Measurements from ENCODE around the gene HRH1.

HRH1 gene

DNA sequence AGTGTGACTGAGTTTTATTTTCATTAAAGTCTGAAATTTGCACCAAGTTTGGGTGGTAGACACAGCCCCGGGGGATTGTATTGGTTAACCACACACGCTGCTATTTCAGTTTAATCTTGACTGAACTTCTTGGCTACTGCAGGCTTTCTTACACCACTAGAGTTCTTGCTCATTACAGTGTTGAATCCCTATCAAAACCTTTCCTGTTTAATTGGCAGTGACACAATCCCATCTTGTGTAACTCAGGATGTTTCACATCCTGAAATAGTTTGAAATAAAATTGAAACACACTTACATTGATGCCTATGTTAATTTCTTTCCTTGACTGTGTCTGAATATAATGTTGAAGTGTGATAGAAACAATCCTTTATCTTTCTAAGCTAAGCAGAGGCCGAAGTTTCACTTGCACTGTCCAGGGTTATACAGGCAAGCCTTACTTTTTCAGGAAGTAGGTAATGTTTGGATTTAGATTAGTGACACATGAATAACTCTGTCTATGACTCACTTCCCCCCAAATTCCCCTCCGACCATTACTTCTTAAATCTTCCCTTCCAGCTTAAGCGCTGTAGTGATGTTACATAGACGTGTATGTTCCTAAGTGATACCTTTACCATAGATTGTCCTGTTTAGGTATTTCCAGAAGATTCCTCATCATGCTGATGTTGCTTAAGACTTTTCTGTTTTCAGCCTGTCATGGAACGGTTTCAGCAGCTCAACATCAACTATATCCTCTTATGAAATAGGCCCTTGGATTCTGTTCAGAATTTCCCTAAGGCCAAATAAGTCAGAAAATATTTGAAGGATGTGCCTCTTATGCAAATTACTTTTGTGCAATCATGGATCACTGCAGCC lies 134.7 kb downstream of the HRH1 start:
- Histone ChIP-seq H3K4me3 (peak overlapping the region; percentile 49), H3K27ac (peak overlapping the region; percentile 69 to 82)
- TF ChIP-seq, protein P1, sequence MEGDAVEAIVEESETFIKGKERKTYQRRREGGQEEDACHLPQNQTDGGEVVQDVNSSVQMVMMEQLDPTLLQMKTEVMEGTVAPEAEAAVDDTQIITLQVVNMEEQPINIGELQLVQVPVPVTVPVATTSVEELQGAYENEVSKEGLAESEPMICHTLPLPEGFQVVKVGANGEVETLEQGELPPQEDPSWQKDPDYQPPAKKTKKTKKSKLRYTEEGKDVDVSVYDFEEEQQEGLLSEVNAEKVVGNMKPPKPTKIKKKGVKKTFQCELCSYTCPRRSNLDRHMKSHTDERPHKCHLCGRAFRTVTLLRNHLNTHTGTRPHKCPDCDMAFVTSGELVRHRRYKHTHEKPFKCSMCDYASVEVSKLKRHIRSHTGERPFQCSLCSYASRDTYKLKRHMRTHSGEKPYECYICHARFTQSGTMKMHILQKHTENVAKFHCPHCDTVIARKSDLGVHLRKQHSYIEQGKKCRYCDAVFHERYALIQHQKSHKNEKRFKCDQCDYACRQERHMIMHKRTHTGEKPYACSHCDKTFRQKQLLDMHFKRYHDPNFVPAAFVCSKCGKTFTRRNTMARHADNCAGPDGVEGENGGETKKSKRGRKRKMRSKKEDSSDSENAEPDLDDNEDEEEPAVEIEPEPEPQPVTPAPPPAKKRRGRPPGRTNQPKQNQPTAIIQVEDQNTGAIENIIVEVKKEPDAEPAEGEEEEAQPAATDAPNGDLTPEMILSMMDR (IDR thresholded peaks at IDR 0.05), result no peak
- DNase-seq (ENCODE audit: low spot score), result no peak

DNA sequence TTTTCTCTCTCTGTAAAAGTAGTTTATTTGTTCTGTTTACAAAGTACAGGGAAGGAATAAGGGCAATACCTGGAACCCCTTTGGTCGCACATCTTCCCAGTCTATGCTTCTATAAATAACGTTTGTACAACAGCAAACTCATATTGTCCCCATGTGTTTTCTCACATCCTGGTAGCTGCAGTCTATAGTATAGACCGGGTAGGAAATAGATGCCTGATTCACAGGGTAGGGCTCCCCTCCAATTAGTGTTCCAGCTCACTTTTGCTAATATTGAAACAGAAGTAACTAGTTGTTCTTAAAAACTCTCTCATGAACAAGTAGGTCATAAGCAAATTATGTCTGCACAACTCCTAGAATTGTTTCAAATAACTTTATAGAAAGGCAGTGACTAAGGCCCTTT lies 135.6 kb downstream of the HRH1 start:
- no peak for DNase-seq (ENCODE audit: low spot score)
- H3K27ac ChIP-seq, result peak overlapping the region; percentile 69 to 82
- TF ChIP-seq, protein P1 (IDR thresholded peaks at IDR 0.05), result no peak
- H3K4me3 ChIP-seq, result no peak overlapping the region

DNA sequence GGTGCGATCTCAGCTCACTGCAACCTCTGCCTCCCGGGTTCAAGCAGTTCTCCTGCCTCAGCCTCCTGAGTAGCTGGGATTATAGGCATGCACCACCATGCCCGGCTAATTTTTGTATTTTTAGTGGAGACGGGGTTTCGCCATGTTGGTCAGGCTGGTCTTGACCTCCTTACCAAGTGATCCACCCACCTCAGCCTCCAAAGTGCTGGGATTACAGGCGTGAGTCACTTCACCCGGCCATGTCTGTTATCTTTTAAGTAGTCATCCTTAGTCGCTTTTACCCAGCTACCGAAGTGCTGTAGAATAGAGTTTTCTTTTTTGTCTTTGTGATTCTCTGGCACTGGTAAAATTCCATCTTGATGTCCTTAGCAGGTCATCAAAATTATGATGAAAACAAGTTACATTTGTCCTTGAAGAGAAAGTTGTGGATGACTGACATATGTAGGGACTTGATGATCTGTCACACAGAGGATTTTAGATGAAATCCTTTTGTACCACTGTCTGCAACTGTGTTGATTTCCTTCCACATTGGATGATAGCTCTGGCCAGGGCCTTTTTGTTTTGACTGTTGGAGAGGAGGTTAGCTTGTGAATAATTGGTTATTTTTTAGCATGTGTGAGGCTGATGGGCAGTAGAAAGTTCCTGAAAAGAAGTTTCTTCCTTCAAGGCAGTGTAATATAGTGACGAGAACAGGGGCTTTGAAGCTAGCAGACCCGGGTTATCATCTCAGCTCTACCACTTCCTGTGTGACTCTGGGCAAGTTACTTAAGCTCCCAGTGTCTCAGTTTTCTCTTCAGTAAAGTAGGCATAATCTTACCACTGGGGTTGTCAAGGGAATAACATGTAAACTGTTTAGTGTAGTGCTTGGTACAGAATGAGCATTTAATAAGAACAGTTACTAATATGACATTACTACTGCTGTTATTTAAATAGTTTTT lies 136.7 kb downstream of the HRH1 start:
- Histone ChIP-seq H3K4me3 (no peak overlapping the region), H3K27ac (peak overlapping the region in 1 of 2 donors; percentile 82)
- TF ChIP-seq, protein P1 (IDR thresholded peaks at IDR 0.05), result no peak
- DNase-seq (ENCODE audit: low spot score), result no peak

DNA sequence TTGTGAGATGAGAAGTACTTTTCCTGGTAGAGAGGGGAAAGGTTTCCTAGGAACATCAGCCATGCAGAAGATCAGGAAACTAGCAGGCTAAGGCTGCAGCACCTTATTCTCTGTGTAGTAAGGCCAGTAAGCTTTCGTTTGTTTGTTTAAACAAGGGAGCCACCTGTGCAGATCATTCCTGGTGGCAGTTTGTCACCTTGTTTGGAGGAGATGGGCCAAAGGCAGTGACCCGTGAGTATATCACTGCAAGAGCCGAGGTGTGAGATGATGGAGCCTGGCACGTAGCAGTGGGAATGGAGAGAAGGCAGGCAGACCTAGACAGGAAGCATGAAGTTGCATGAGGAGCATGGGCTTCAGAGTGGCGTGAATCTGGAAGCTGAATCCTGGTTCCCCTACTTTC lies 137.5 kb downstream of the HRH1 start:
- H3K4me3 ChIP-seq, result no peak overlapping the region
- H3K27ac ChIP-seq, result no peak overlapping the region
- no peak for DNase-seq (ENCODE audit: low spot score)
- TF ChIP-seq, protein P1 (IDR thresholded peaks at IDR 0.05), result no peak

DNA sequence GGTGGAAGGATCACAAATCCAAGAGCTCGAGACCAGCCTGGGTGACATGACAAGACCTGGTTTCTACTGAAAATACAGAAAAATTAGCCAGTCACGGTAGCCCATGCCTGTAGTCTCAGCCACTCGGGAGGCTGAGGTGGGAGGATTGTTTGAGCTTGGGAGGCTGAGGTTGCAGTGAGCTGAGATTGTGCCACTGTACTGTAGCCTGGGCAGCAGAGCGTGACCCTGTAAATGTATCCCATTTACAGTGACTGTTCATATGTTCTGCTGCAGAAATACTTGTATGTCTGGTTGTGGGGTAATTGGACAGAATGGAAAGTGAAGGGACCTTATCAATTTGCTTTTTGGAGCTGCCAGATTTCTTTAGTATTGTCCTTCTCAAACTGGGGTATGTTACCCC lies 142.8 kb downstream of the HRH1 start:
- DNase-seq (ENCODE audit: low spot score), result no peak
- H3K4me3 ChIP-seq, result no peak overlapping the region
- no peak overlapping the region for H3K27ac ChIP-seq
- TF ChIP-seq, protein P1 (IDR thresholded peaks at IDR 0.05), result no peak

DNA sequence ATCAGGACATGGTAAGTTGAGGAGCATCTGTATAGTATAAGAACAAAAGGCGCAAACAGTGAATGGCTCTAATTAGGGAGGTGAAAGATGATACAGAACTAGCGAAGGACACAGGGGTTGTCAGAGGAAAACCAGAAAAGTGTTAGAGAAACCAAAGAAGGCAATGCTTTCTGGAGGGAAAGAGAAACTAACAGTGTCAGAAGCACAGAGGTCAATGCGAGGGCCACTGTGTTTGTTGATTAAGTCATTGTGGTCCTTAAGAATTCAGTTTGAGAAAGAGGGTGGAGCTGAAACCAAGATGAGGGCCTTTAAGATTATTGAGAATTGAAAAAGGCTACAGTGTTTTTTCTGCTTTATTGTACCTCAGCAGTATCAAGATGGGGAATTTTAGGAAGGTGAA lies 146.7 kb downstream of the HRH1 start:
- no peak overlapping the region for H3K27ac ChIP-seq

More for the DNA sequence above, 146.7 kb downstream of the HRH1 start:
- DNase-seq (ENCODE audit: low spot score), result no peak
- TF ChIP-seq, protein P1 (IDR thresholded peaks at IDR 0.05), result no peak
- no peak overlapping the region for H3K4me3 ChIP-seq
